Skeletal muscle satellite cell (primary cell): ENCODE results near the gene OCLN.
"Not testable (repeated sequence)": the region's sequence is repeated elsewhere in the genome, so short reads cannot be mapped to it uniquely, and the experiment has no call there.

Experiments
- H3K27me3 ChIP-seq: 2 replicates; pipeline ENCODE4 v1.7.0; 2013; ENCODE audit warnings: low read length; ENCODE audit not compliant: control insufficient read depth, insufficient read depth
- H3K36me3 ChIP-seq: 2 replicates; pipeline ENCODE4 v1.7.0; 2013; ENCODE audit warnings: mild to moderate bottlenecking, control low read depth, low read length; ENCODE audit not compliant: insufficient read depth
- H3K4me1 ChIP-seq: 2 replicates; pipeline ENCODE4 v1.7.0; 2013; ENCODE audit warnings: low read length; ENCODE audit not compliant: control insufficient read depth, insufficient read depth
- H3K4me2 ChIP-seq: 2 replicates; pipeline ENCODE4 v1.7.0; 2013; ENCODE audit warnings: mild to moderate bottlenecking, low read length
- H3K4me3 ChIP-seq: 2 replicates; pipeline ENCODE4 v1.7.0; 2013; ENCODE audit warnings: low read length
- H3K9ac ChIP-seq: 2 replicates; pipeline ENCODE4 v1.7.0; 2013; ENCODE audit warnings: mild to moderate bottlenecking, low read depth, low read length, moderate library complexity
- H3K9me3 ChIP-seq: replicated peaks from 2 replicates; pipeline ENCODE4 v1.7.0; 2013; ENCODE audit warnings: mild to moderate bottlenecking, control low read depth, low read length

Gene OCLN

GRCh38 chr5:69512740-69513260 lies 20.2 kb downstream of the OCLN start:
- H3K9me3 ChIP-seq: no peaks in the 10 kb centered on the region
- no peak overlapping the region for H3K9ac ChIP-seq
- H3K4me3 ChIP-seq: no peak overlapping the region
- H3K27me3 ChIP-seq: no peaks in the 10 kb centered on the region
- peaks cover 29% of the 10 kb centered on the region for H3K4me1 ChIP-seq
- H3K36me3 ChIP-seq: no peaks in the 10 kb centered on the region
- H3K4me2 ChIP-seq: peak overlapping the region; percentile 12

- H3K4me2 ChIP-seq, H3K27me3 ChIP-seq, H3K9me3 ChIP-seq, H3K4me3 ChIP-seq, H3K36me3 ChIP-seq, H3K9ac ChIP-seq: not testable (repeated sequence)
- H3K4me1 ChIP-seq: peaks cover 36% of the 10 kb centered on the region
These were observed 23.0 kb downstream of the OCLN start for GRCh38 chr5:69515570-69515969.

GRCh38 chr5:69516769-69517168 lies 24.2 kb downstream of the OCLN start:
- Histone ChIP-seq H3K27me3 (no peaks in the 10 kb centered on the region), H3K4me3 (no peak overlapping the region), H3K9ac (no peak overlapping the region), H3K4me1 (peaks cover 48% of the 10 kb centered on the region), H3K9me3 (no peaks in the 10 kb centered on the region), H3K4me2 (peak overlapping the region; percentile 31), H3K36me3 (no peaks in the 10 kb centered on the region)

GRCh38 chr5:69517763-69518212 lies 25.2 kb downstream of the OCLN start:
- H3K9me3 ChIP-seq: no peaks in the 10 kb centered on the region
- peaks cover 42% of the 10 kb centered on the region for H3K4me1 ChIP-seq
- no peak overlapping the region for H3K9ac ChIP-seq
- no peak overlapping the region for H3K4me3 ChIP-seq
- no peaks in the 10 kb centered on the region for H3K36me3 ChIP-seq
- no peaks in the 10 kb centered on the region for H3K27me3 ChIP-seq
- H3K4me2 ChIP-seq: peak overlapping the region; percentile 14

- no peaks in the 10 kb centered on the region for H3K27me3 ChIP-seq
- no peak overlapping the region for H3K4me2 ChIP-seq
- H3K9ac ChIP-seq: no peak overlapping the region
- no peaks in the 10 kb centered on the region for H3K9me3 ChIP-seq
- H3K4me3 ChIP-seq: no peak overlapping the region
- no peaks in the 10 kb centered on the region for H3K36me3 ChIP-seq
- H3K4me1 ChIP-seq: peaks cover 34% of the 10 kb centered on the region
These were observed 26.7 kb downstream of the OCLN start for GRCh38 chr5:69519285-69519684.

- Histone ChIP-seq H3K36me3 (no peaks in the 10 kb centered on the region), H3K4me3 (no peak overlapping the region), H3K27me3 (no peaks in the 10 kb centered on the region), H3K4me2 (no peak overlapping the region), H3K4me1 (peaks cover 26% of the 10 kb centered on the region), H3K9me3 (no peaks in the 10 kb centered on the region), H3K9ac (no peak overlapping the region)
These were observed 29.4 kb downstream of the OCLN start for GRCh38 chr5:69522035-69522434.

- Histone ChIP-seq H3K27me3 (peaks cover 26% of the 10 kb centered on the region), H3K36me3 (no peaks in the 10 kb centered on the region), H3K9ac (no peak overlapping the region), H3K4me3 (no peak overlapping the region), H3K4me1 (peaks cover 13% of the 10 kb centered on the region), H3K4me2 (no peak overlapping the region), H3K9me3 (no peaks in the 10 kb centered on the region)
These were observed 32.9 kb downstream of the OCLN start for GRCh38 chr5:69525490-69525889.

- H3K27me3 ChIP-seq: peaks cover 37% of the 10 kb centered on the region
- peaks cover 1% of the 10 kb centered on the region for H3K4me1 ChIP-seq
- H3K9ac ChIP-seq: no peak overlapping the region
- no peaks in the 10 kb centered on the region for H3K36me3 ChIP-seq
- H3K4me2 ChIP-seq: no peak overlapping the region
- no peak overlapping the region for H3K4me3 ChIP-seq
- H3K9me3 ChIP-seq: no peaks in the 10 kb centered on the region
These were observed 34.1 kb downstream of the OCLN start for GRCh38 chr5:69526660-69527059.

GRCh38 chr5:69527128-69527770 lies 34.7 kb downstream of the OCLN start:
- Histone ChIP-seq H3K36me3 (no peaks in the 10 kb centered on the region), H3K9me3 (no peaks in the 10 kb centered on the region), H3K9ac (no peak overlapping the region), H3K4me2 (no peak overlapping the region), H3K4me1 (no peaks in the 10 kb centered on the region), H3K4me3 (no peak overlapping the region), H3K27me3 (peaks cover 42% of the 10 kb centered on the region)

GRCh38 chr5:69528035-69528434 lies 35.4 kb downstream of the OCLN start:
- Histone ChIP-seq H3K36me3 (no peaks in the 10 kb centered on the region), H3K4me1 (no peaks in the 10 kb centered on the region), H3K4me2 (no peak overlapping the region), H3K27me3 (peaks cover 42% of the 10 kb centered on the region), H3K9me3 (no peaks in the 10 kb centered on the region), H3K9ac (no peak overlapping the region), H3K4me3 (no peak overlapping the region)

GRCh38 chr5:69528609-69529008 lies 36.0 kb downstream of the OCLN start:
- Histone ChIP-seq H3K4me2 (no peak overlapping the region), H3K9me3 (no peaks in the 10 kb centered on the region), H3K36me3 (no peaks in the 10 kb centered on the region), H3K4me3 (no peak overlapping the region), H3K27me3 (peaks cover 42% of the 10 kb centered on the region), H3K9ac (no peak overlapping the region), H3K4me1 (no peaks in the 10 kb centered on the region)
